ENCODE measurements around the gene ZNF608.

Gene ZNF608

GRCh38 chr5:124736082-124736804 lies 10.2 kb downstream of the ZNF608 start:
- H3K27ac ChIP-seq = no peak overlapping the region
- TF ChIP-seq ZFX (IDR thresholded peaks at IDR 0.05) = no peak
- TF ChIP-seq CTCF (conservative IDR thresholded peaks at IDR 0.05) = no peak

- no peak overlapping the region for H3K27ac ChIP-seq
- TF ChIP-seq ZFX (IDR thresholded peaks at IDR 0.05) (no peak), CTCF (conservative IDR thresholded peaks at IDR 0.05) (no peak)
Measured at GRCh38 chr5:124735169-124735858, 11.1 kb downstream of the ZNF608 start.

- TF ChIP-seq CTCF (conservative IDR thresholded peaks at IDR 0.05) (no peak), ZFX (IDR thresholded peaks at IDR 0.05) (no peak)
- no peak overlapping the region for H3K27ac ChIP-seq
Measured at GRCh38 chr5:124734574-124735168, 11.8 kb downstream of the ZNF608 start.

GRCh38 chr5:124733329-124733650 lies 13.1 kb downstream of the ZNF608 start:
- TF ChIP-seq ZFX (IDR thresholded peaks at IDR 0.05) = no peak
- no peak for TF ChIP-seq CTCF (conservative IDR thresholded peaks at IDR 0.05)
- no peak overlapping the region for H3K27ac ChIP-seq

GRCh38 chr5:124732428-124733328 lies 13.8 kb downstream of the ZNF608 start:
- TF ChIP-seq CTCF (conservative IDR thresholded peaks at IDR 0.05) (no peak), ZFX (IDR thresholded peaks at IDR 0.05) (no peak)
- no peak overlapping the region for H3K27ac ChIP-seq

GRCh38 chr5:124730381-124730780 lies 16.1 kb downstream of the ZNF608 start:
- TF ChIP-seq ZFX (IDR thresholded peaks at IDR 0.05) (no peak), CTCF (conservative IDR thresholded peaks at IDR 0.05) (no peak)
- H3K27ac ChIP-seq = no peak overlapping the region

Measured in C4-2B (cell line).